Measurements from ENCODE around the gene ANKS6. TPM values are rescaled to one million over a fixed set of nuclear protein-coding genes. Genes with fewer than 3 reads are reported as not detected.

Gene ANKS6
- total and polyA plus RNA-seq, 2 of the 8 experiments (the other 6 are each of a cell fraction or from before 2014, with no cell fraction given), result 34.1 to 56.3 TPM

DNA sequence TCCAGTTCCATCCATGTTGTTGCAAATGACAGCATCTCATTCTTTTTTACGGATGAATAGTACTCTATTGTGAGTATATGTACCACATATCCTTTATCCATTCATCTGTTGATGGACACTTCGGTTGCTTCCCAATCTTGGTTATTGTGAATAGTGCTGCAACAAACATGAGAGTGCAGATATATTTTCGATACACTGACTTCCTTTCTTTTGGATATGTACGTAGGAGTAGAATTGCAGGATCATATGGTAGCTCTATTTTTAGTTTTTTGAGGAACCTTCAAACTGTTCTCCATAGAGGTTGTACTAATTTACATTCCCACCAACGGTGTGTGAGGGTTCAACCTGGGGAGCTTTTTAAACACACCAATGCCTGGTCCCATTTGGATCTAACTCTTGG lies 33.4 kb upstream of the ANKS6 start (continued):
- no peak for TF ChIP-seq CHD7 (IDR thresholded peaks at IDR 0.05; ENCODE audit: insufficient replicate concordance, low read length)

All from H1 (cell line).